ENCODE results near the gene MBP.

Gene MBP

GRCh38 chr18:76937597-76937996, 195.0 kb downstream of the MBP start:
- no peak overlapping the region for H3K4me3 ChIP-seq (replicated peaks; ENCODE audit: insufficient read depth, low read length)
- no peak overlapping the region for H3K27ac ChIP-seq (replicated peaks)
- DNase-seq (ENCODE audit: low read depth in 1 of 2, low spot score in 1 of 2): no peak
- no peaks in the 10 kb centered on the region for H3K27me3 ChIP-seq (ENCODE audit: insufficient read depth, poor library complexity, severe bottlenecking)
- TF ChIP-seq POLR2AphosphoS5 (IDR thresholded peaks at IDR 0.05; ENCODE audit: low read depth) (no peak), SPI1 (IDR thresholded peaks at IDR 0.05; ENCODE audit: borderline replicate concordance, low read depth) (no peak), CTCF (IDR thresholded peaks at IDR 0.05; ENCODE audit: insufficient read depth, low read length) (no peak), GABPA (IDR thresholded peaks at IDR 0.05; ENCODE audit: low read depth) (no peak), REST (IDR thresholded peaks at IDR 0.05; ENCODE audit: insufficient replicate concordance, low read depth) (no peak)

DNA sequence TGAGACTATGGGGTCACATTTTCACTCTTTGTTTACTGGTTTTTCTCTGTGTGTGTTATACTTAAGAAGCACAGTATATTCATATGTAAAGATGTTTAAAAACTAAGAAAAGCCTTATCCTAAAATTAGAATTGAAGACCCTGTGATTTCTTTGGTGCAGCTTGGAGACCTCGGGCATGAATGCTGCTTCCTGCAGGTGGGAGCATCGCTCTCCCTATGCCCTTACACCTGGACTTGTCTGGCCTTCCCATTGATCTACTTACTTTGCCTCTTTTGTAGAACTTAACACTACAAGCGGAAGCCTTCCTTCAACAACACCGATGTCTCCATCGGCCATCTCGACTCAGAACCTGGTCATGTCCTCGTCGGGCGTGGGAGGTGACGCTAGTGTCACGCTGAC, 195.7 kb downstream of the MBP start:
- TF ChIP-seq POLR2AphosphoS5 (IDR thresholded peaks at IDR 0.05; ENCODE audit: low read depth) (no peak), REST (IDR thresholded peaks at IDR 0.05; ENCODE audit: insufficient replicate concordance, low read depth) (no peak), CTCF (IDR thresholded peaks at IDR 0.05; ENCODE audit: insufficient read depth, low read length) (no peak), SPI1 (IDR thresholded peaks at IDR 0.05; ENCODE audit: borderline replicate concordance, low read depth) (no peak), GABPA (IDR thresholded peaks at IDR 0.05; ENCODE audit: low read depth) (no peak)
- Histone ChIP-seq H3K27me3 (ENCODE audit: insufficient read depth, poor library complexity, severe bottlenecking) (no peaks in the 10 kb centered on the region), H3K27ac (replicated peaks) (no peak overlapping the region), H3K4me3 (replicated peaks; ENCODE audit: insufficient read depth, low read length) (no peak overlapping the region)
- DNase-seq (ENCODE audit: low read depth in 1 of 2, low spot score in 1 of 2): no peak

- Histone ChIP-seq H3K27me3 (ENCODE audit: insufficient read depth, poor library complexity, severe bottlenecking) (no peaks in the 10 kb centered on the region), H3K4me3 (replicated peaks; ENCODE audit: insufficient read depth, low read length) (no peak overlapping the region), H3K27ac (replicated peaks) (no peak overlapping the region)
- DNase-seq (ENCODE audit: low read depth in 1 of 2, low spot score in 1 of 2): no peak
- TF ChIP-seq POLR2AphosphoS5 (IDR thresholded peaks at IDR 0.05; ENCODE audit: low read depth): no peak
- no peak for TF ChIP-seq SPI1 (IDR thresholded peaks at IDR 0.05; ENCODE audit: borderline replicate concordance, low read depth)
- no peak for TF ChIP-seq GABPA (IDR thresholded peaks at IDR 0.05; ENCODE audit: low read depth)
- TF ChIP-seq REST (IDR thresholded peaks at IDR 0.05; ENCODE audit: insufficient replicate concordance, low read depth): no peak
- no peak for TF ChIP-seq CTCF (IDR thresholded peaks at IDR 0.05; ENCODE audit: insufficient read depth, low read length)
Measured at GRCh38 chr18:76935722-76936337, 196.8 kb downstream of the MBP start.

All from HL-60 (cell line).